SU-DHL-6 (cell line): ENCODE results near the gene INTS11.

Experiments used
- CTCF ChIP-seq: fragments of 200-600 bp; sonication (generic); IDR thresholded peaks from one replicate; pipeline ENCODE4 v1.5.1; 2017; ENCODE audit warnings: antibody characterized with exemption, mild to moderate bottlenecking, low read length, moderate library complexity; ENCODE audit not compliant: insufficient read depth, poor library complexity, severe bottlenecking
- EZH2phosphoT487 ChIP-seq: fragments of 200-600 bp; sonication (generic), shearing (Covaris generic); conservative IDR thresholded peaks from 2 replicates; pipeline ENCODE4 v1.6.1; 2018; ENCODE audit warnings: mild to moderate bottlenecking, antibody characterized with exemption, low read length, moderate library complexity, mixed read lengths

DNA sequence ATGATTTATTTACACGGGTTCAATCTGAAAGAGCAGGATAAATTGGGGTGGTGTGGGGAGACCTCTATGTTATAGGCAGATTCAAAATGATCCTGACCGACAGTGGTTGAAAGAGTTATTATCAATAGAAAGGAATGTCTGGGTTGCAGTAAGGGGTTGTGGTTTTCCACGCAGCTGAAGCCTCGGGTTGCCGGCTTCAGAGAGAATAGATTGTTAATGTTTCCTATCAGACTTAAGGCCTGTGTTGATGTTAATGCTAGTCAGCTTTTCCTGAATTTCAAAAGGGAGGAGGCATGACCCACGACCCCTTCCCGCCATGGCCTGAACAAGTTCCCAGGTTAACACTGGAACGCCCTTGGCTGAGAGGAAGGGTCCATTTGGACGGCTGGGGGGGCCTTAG, 48.6 kb downstream of the INTS11 start:
- no peak for TF ChIP-seq CTCF
- no peak for TF ChIP-seq EZH2phosphoT487
